Kidney epithelial cell (primary cell): ENCODE results near the gene CFLAR. TPM values are rescaled to one million over a fixed set of nuclear protein-coding genes. Genes with fewer than 3 reads are reported as not detected.
"Not testable (repeated sequence)": the region's sequence is repeated elsewhere in the genome, so short reads cannot be mapped to it uniquely, and the experiment has no call there.

Experiments used
- DNase-seq: peaks from one replicate; pipeline ENCODE4 v3.0.0-alpha.2; 2010; ENCODE audit warnings: low read depth
- H3K27me3 ChIP-seq: 2 replicates; pipeline ENCODE4 v1.6.0; 2011; ENCODE audit warnings: low read length; ENCODE audit not compliant: control insufficient read depth, insufficient read depth
- H3K36me3 ChIP-seq: 2 replicates; pipeline ENCODE4 v1.5.1; 2011; ENCODE audit warnings: low read length; ENCODE audit not compliant: control insufficient read depth, insufficient read depth
- H3K4me3 ChIP-seq: 2 replicates; pipeline ENCODE4 v1.5.1; 2011; ENCODE audit warnings: low read depth, mild to moderate bottlenecking, control low read depth, low read length
- CTCF ChIP-seq: IDR thresholded peaks from 2 replicates; pipeline ENCODE4 v1.5.1; 2011; ENCODE audit warnings: mild to moderate bottlenecking, moderate library complexity, low read length, control low read depth, inconsistent platforms; ENCODE audit not compliant: insufficient read depth, poor library complexity, severe bottlenecking
- total RNA-seq: library from RNA; depleted of rRNA; stranded (reverse); fragments of >200 nt; gene quantifications from 2 replicates; pipeline ENCODE4 v1.2.3, GENCODE V29; 2015

The CFLAR gene
- total RNA-seq, 1 donor from 2014 or later = 99.7 TPM

GRCh38 chr2:201158111-201158929 lies 42.4 kb downstream of the CFLAR start:
- Histone ChIP-seq H3K27me3 (no peaks in the 10 kb centered on the region), H3K36me3 (no peaks in the 10 kb centered on the region), H3K4me3 (no peak overlapping the region)
- peak; percentile 69 for TF ChIP-seq CTCF
- DNase-seq = peak; percentile 48

DNA sequence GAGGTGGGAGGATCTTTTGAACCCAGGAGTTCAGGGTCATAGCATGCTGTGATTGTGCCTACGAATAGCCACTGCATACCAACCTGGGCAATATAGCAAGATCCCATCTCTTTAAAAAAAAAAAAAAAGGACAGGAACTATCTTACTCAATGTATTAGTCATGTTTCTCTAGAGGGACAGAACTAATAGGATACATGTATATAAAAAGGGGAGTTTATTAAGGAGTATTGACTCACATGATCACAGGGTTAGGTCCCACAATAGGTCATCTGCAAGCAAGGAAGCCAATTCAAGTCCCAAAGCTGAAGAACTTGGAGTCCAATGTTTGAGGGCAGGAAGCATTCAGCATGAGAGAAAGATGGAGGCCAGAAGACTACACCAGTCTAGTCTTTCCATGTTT lies 48.2 kb downstream of the CFLAR start:
- no peak for TF ChIP-seq CTCF
- no peak for DNase-seq
- Histone ChIP-seq H3K36me3 (no peaks in the 10 kb centered on the region), H3K4me3 (no peak overlapping the region), H3K27me3 (no peaks in the 10 kb centered on the region)

DNA sequence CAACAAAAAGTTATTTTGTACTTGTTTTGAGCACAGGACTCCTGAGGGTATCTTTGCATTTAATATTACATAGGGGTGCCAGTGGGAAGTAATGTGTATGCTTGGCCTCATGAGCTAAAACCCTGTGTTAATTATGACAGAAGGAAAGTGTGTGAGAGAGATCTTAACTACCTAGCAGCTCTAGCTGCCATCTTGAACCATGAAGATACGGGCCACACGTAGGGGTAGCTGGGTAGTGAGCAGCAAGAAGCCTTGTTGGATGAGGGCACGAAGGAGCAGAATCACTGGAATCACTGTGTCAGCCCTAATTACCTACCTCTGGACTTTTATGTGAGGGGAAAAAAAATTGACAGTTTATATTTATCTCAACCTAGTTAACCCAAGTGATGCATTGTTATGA lies 51.6 kb downstream of the CFLAR start:
- H3K27me3 ChIP-seq = no peaks in the 10 kb centered on the region
- H3K4me3 ChIP-seq = no peak overlapping the region
- DNase-seq = no peak
- TF ChIP-seq CTCF = no peak
- H3K36me3 ChIP-seq = no peaks in the 10 kb centered on the region

DNA sequence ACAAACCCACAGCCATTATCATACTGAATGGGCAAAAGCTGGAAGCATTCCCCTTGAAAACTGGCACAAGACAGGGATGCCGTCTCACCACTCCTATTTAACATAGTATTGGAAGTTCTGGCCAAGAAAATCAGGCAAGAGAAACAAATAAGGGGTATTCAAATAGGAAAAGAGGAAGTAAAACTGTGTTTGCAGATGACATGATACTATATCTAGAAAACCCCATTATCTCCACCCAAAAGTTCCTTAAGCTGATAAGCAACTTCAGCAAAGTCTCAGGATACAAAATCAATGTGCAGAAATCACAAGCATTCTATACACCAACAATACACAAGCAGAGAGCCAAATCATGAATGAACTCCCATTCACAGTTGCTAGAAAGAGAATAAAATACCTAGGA lies 52.5 kb downstream of the CFLAR start:
- H3K4me3 ChIP-seq, H3K27me3 ChIP-seq, H3K36me3 ChIP-seq, DNase-seq: not testable (repeated sequence)

GRCh38 chr2:201171259-201171814 lies 55.4 kb downstream of the CFLAR start:
- no peak for DNase-seq
- Histone ChIP-seq H3K4me3 (no peak overlapping the region), H3K36me3 (no peaks in the 10 kb centered on the region), H3K27me3 (no peaks in the 10 kb centered on the region)
- TF ChIP-seq CTCF = no peak

GRCh38 chr2:201172279-201172678 lies 56.3 kb downstream of the CFLAR start:
- no peak for DNase-seq
- H3K36me3 ChIP-seq = no peaks in the 10 kb centered on the region
- TF ChIP-seq CTCF = no peak
- no peaks in the 10 kb centered on the region for H3K27me3 ChIP-seq
- no peak overlapping the region for H3K4me3 ChIP-seq
